ENCODE measurements around the gene RIN2. TPM values are rescaled to one million over a fixed set of nuclear protein-coding genes. Genes with fewer than 3 reads are reported as not detected.

RIN2 gene
- total RNA-seq, 2 donors from 2014 or later = 17.0 to 19.6 TPM

DNA sequence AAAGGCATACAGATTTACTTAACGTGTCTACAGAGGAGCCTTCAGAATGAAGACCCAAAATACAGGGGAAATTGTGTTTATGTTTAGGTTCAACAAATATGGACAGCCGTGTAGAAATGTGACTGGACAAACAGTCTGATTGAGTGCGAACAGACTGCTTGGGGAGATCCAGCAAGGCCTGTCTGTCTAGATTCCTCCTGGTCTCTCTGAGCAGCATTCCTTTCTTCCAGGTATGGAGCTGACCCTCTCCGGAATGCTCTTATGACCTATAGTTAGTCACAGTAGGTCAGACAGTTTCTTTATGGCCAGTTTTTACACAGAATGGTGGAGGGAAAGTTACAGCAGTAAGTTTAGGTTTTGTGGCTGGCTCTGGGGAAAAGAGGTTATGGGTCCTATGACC, 9.0 kb downstream of the RIN2 start:
- H3K27me3 Mint-ChIP-seq (ENCODE audit: insufficient read depth) = peaks cover 3% of the 10 kb centered on the region
- Histone ChIP-seq H3K27ac (ENCODE audit: low read depth, low read length) (no peak overlapping the region), H3K27me3 (ENCODE audit: control insufficient read depth, insufficient read depth, low read length, poor library complexity, severe bottlenecking) (no peaks in the 10 kb centered on the region), H3K9me3 (ENCODE audit: control insufficient read depth, low read length) (no peaks in the 10 kb centered on the region), H3K9ac (ENCODE audit: extremely low read depth, low read length, poor library complexity, severe bottlenecking) (no peak overlapping the region), H3K4me3 (ENCODE audit: low read length) (no peak overlapping the region), H3K36me3 (ENCODE audit: control insufficient read depth, insufficient read depth, low read length) (no peaks in the 10 kb centered on the region), H3K4me1 (ENCODE audit: control insufficient read depth, insufficient read depth, low read length) (peaks cover 3% of the 10 kb centered on the region)
- peaks cover 5% of the 10 kb centered on the region for H3K4me1 Mint-ChIP-seq
- peaks cover 3% of the 10 kb centered on the region for H3K36me3 Mint-ChIP-seq (ENCODE audit: low read depth)
- no peak for DNase-seq
- H3K4me3 Mint-ChIP-seq = no peak overlapping the region
- no peak for TF ChIP-seq CTCF (conservative IDR thresholded peaks at IDR 0.05)
- H3K27ac Mint-ChIP-seq = no peak overlapping the region
- no peaks in the 10 kb centered on the region for H3K9me3 Mint-ChIP-seq
- WGBS, 2 experiments (ENCODE audit: insufficient coverage in 1 of 2, insufficient read length in 1 of 2) = 76 to 82% methylated on average over 3 to 4 of the region's 4 CpGs

- no peak for TF ChIP-seq CTCF (conservative IDR thresholded peaks at IDR 0.05)
- H3K36me3 ChIP-seq (ENCODE audit: control insufficient read depth, insufficient read depth, low read length) = no peaks in the 10 kb centered on the region
- DNase-seq = no peak
- no peaks in the 10 kb centered on the region for H3K9me3 ChIP-seq (ENCODE audit: control insufficient read depth, low read length)
- peaks cover 3% of the 10 kb centered on the region for H3K27me3 Mint-ChIP-seq (ENCODE audit: insufficient read depth)
- H3K27ac Mint-ChIP-seq = no peak overlapping the region
- WGBS, 2 experiments (ENCODE audit: insufficient coverage in 1 of 2, insufficient read length in 1 of 2) = 87 to 91% methylated on average over 3 to 7 of the region's 7 CpGs
- H3K4me1 Mint-ChIP-seq = peaks cover 5% of the 10 kb centered on the region
- H3K27ac ChIP-seq (ENCODE audit: low read depth, low read length) = no peak overlapping the region
- H3K9ac ChIP-seq (ENCODE audit: extremely low read depth, low read length, poor library complexity, severe bottlenecking) = no peak overlapping the region
- no peaks in the 10 kb centered on the region for H3K9me3 Mint-ChIP-seq
- no peaks in the 10 kb centered on the region for H3K36me3 Mint-ChIP-seq (ENCODE audit: low read depth)
- no peak overlapping the region for H3K4me3 ChIP-seq (ENCODE audit: low read length)
- no peaks in the 10 kb centered on the region for H3K27me3 ChIP-seq (ENCODE audit: control insufficient read depth, insufficient read depth, low read length, poor library complexity, severe bottlenecking)
- H3K4me1 ChIP-seq (ENCODE audit: control insufficient read depth, insufficient read depth, low read length) = peaks cover 3% of the 10 kb centered on the region
- H3K4me3 Mint-ChIP-seq = no peak overlapping the region
Observed at GRCh38 chr20:19768325-19768842, 10.3 kb downstream of the RIN2 start.

DNA sequence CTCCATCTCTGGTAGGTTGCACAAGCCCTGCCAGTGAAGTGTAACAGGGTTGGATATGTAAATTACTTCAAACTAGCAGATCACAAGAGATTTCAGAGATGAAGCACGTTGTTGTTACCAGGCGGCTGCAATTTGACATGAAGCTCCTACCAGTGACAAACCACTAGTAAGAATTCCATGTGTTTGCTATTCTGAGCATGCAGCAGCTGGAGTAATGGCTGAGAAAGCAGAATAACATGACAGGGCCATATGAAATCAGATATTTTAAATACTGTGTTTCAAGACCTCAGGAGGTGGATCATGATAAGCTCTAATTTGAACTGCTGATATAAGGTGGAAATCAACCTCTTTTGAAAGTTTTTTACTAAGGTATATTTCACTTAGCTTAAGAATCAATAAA, 11.4 kb downstream of the RIN2 start:
- 83 to 85% methylated on average over 2 of the region's 2 CpGs for WGBS, 2 experiments (ENCODE audit: insufficient coverage in 1 of 2, insufficient read length in 1 of 2)
- Mint-ChIP-seq H3K36me3 (ENCODE audit: low read depth) (no peaks in the 10 kb centered on the region), H3K4me1 (peaks cover 5% of the 10 kb centered on the region), H3K27me3 (ENCODE audit: insufficient read depth) (peaks cover 3% of the 10 kb centered on the region), H3K27ac (no peak overlapping the region), H3K4me3 (no peak overlapping the region), H3K9me3 (no peaks in the 10 kb centered on the region)
- Histone ChIP-seq H3K4me3 (ENCODE audit: low read length) (no peak overlapping the region), H3K36me3 (ENCODE audit: control insufficient read depth, insufficient read depth, low read length) (no peaks in the 10 kb centered on the region), H3K27ac (ENCODE audit: low read depth, low read length) (no peak overlapping the region), H3K9ac (ENCODE audit: extremely low read depth, low read length, poor library complexity, severe bottlenecking) (no peak overlapping the region), H3K4me1 (ENCODE audit: control insufficient read depth, insufficient read depth, low read length) (peaks cover 3% of the 10 kb centered on the region), H3K9me3 (ENCODE audit: control insufficient read depth, low read length) (no peaks in the 10 kb centered on the region), H3K27me3 (ENCODE audit: control insufficient read depth, insufficient read depth, low read length, poor library complexity, severe bottlenecking) (no peaks in the 10 kb centered on the region)
- TF ChIP-seq CTCF (conservative IDR thresholded peaks at IDR 0.05) = no peak
- DNase-seq = no peak
